ENCODE measurements around the gene RESF1.

RESF1 gene

DNA sequence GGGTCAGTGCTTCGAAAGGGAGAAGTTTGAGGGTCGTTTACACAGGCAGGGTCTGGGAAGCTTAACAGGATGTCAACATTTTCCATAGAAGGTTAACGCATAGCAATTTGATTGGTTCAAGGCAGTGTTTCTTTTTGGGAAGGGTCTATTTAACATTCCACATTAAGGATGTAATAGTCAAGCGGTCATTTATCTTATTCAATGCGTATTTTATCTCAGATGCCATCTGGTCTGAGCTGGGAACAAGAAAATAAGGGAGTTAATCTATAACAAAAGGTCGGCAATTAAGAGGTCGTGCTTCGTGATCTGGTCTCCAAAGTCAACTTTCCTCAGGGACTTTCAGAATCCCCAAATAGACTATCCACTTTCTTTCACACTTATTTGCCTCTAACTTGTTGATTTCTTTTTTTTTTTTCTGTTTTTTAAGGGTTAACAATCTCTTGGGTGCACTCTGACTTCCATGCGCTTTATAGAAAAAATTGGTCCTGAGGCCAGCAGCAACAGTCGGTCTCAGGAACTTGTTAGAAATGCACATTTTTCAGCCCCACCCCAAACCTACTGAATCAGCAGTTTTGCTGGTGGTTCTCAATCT is 550 bp upstream of the RESF1 start (continued):
- TF ChIP-seq, protein P1, sequence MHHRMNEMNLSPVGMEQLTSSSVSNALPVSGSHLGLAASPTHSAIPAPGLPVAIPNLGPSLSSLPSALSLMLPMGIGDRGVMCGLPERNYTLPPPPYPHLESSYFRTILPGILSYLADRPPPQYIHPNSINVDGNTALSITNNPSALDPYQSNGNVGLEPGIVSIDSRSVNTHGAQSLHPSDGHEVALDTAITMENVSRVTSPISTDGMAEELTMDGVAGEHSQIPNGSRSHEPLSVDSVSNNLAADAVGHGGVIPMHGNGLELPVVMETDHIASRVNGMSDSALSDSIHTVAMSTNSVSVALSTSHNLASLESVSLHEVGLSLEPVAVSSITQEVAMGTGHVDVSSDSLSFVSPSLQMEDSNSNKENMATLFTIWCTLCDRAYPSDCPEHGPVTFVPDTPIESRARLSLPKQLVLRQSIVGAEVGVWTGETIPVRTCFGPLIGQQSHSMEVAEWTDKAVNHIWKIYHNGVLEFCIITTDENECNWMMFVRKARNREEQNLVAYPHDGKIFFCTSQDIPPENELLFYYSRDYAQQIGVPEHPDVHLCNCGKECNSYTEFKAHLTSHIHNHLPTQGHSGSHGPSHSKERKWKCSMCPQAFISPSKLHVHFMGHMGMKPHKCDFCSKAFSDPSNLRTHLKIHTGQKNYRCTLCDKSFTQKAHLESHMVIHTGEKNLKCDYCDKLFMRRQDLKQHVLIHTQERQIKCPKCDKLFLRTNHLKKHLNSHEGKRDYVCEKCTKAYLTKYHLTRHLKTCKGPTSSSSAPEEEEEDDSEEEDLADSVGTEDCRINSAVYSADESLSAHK (tag by site-specific recombination; IDR thresholded peaks at IDR 0.05) = no peak

- no peak for TF ChIP-seq KLF1 (tag by site-specific recombination; IDR thresholded peaks at IDR 0.05)
- no peak for TF ChIP-seq REST (tag by site-specific recombination; IDR thresholded peaks at IDR 0.05)
- no peak for TF ChIP-seq ZSCAN4 (tag by site-specific recombination; IDR thresholded peaks at IDR 0.05)
- no peak for TF ChIP-seq ZNF121 (tag by site-specific recombination; IDR thresholded peaks at IDR 0.05)
- TF ChIP-seq SP2 (tag by site-specific recombination; IDR thresholded peaks at IDR 0.05) = no peak
- TF ChIP-seq, protein P2, sequence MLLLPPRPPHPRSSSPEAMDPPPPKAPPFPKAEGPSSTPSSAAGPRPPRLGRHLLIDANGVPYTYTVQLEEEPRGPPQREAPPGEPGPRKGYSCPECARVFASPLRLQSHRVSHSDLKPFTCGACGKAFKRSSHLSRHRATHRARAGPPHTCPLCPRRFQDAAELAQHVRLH (tag by site-specific recombination; IDR thresholded peaks at IDR 0.05) = no peak
- peak; percentile 62 for TF ChIP-seq ZNF341 (tag by site-specific recombination; IDR thresholded peaks at IDR 0.05; ENCODE audit: low read depth)
- no peak for TF ChIP-seq ZFP41 (tag by site-specific recombination; IDR thresholded peaks at IDR 0.05; ENCODE audit: borderline replicate concordance)
- TF ChIP-seq REPIN1 (tag by site-specific recombination; IDR thresholded peaks at IDR 0.05; ENCODE audit: low read depth) = no peak
- TF ChIP-seq ZNF335 (tag by site-specific recombination; conservative IDR thresholded peaks at IDR 0.05) = peak; percentile 13
- peak; percentile 33 for TF ChIP-seq ZBTB20 (tag by site-specific recombination; IDR thresholded peaks at IDR 0.05)
- CTCF ChIA-PET = interaction anchor here (0.6 to 0.9 kb wide), 4 partner anchors 23 to 350 kb away, joined by 3 to 5 read pairs (median 4); no protein-coding TSS in a partner anchor
- Histone ChIP-seq H3K36me3 (ENCODE audit: control insufficient read depth in 2 of 2, insufficient read depth in 1 of 2, low read length in 2 of 2) (peaks cover 6 to 28% of the 10 kb centered on the region in 2 experiments; a peak in 2 of 3 replicates), H3K9me3 (ENCODE audit: control insufficient read depth, insufficient read depth, low read depth, low read length) (no peaks in the 10 kb centered on the region), H3K4me1 (ENCODE audit: control insufficient read depth, insufficient read depth, low read length) (peaks cover 14% of the 10 kb centered on the region), H3K4me3 (ENCODE audit: low read depth, low read length) (peak overlapping the region; percentile 74), H3K27ac (ENCODE audit: extremely low read depth, low read depth, low read length) (peak overlapping the region; percentile 83)
- POLR2A ChIA-PET = interaction anchor here (0.5 to 1.9 kb wide), 3 partner anchors 210 to 307 kb away, joined by 4 to 7 read pairs (median 5); partner anchors contain the start of gene AMN1
These were observed 631 bp downstream of the RESF1 start for GRCh38 chr12:31959701-31960391.

DNA sequence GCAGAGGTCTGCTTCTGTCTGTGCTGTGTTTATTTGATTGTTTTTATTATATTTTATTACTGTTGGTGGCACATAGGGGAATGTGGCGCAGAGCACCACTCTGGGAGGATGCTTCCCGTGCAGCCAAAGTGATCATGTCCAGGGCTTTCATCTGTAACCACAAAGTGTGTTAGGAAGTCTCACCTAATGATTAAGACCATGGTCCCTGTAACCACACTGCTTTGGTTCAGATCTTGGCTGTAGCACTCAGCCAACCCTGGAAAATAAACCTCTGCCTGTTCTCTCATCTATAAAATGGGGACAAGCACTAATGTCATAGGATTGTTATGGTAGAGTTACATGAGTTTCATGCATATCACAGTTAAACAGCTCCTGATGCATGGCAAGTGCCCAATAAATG is 1.9 kb downstream of the RESF1 start:
- no peak overlapping the region for H3K27ac ChIP-seq (ENCODE audit: extremely low read depth, low read depth, low read length)

More for the DNA sequence above, 1.9 kb downstream of the RESF1 start:
- Histone ChIP-seq H3K4me3 (ENCODE audit: low read depth, low read length) (no peak overlapping the region), H3K36me3 (ENCODE audit: control insufficient read depth in 2 of 2, insufficient read depth in 1 of 2, low read length in 2 of 2) (peaks cover 6 to 31% of the 10 kb centered on the region in 2 experiments; a peak in 2 of 3 replicates), H3K9me3 (ENCODE audit: control insufficient read depth, insufficient read depth, low read depth, low read length) (no peaks in the 10 kb centered on the region), H3K4me1 (ENCODE audit: control insufficient read depth, insufficient read depth, low read length) (peaks cover 14% of the 10 kb centered on the region)
- 0 out of 2 replicates have a peak, but pooled peaks have one; percentile 8 for TF ChIP-seq ZNF600 (tag by site-specific recombination; IDR thresholded peaks at IDR 0.05)
- TF ChIP-seq EGR2 (tag by site-specific recombination; IDR thresholded peaks at IDR 0.05; ENCODE audit: low read depth) = no peak
- TF ChIP-seq ZNF664 (tag by site-specific recombination; IDR thresholded peaks at IDR 0.05) = peak; percentile 57; the same call in 1 of the 2 replicates
- CTCF ChIA-PET = interaction anchor here (1.1 kb wide), 1 partner anchor 280 kb away, joined by 3 read pairs; no protein-coding TSS in a partner anchor
- POLR2A ChIA-PET = no interaction called here

All from HEK293 (cell line).